HG02885 (cell line): ENCODE results near the gene ADAM19.

Experiments
- ATAC-seq: cut with Tn5 transposase; IDR thresholded peaks from one replicate; pipeline ENCODE4 v1.9.1; 2021; ENCODE audit warnings: mild to moderate bottlenecking; ENCODE audit not compliant: unreplicated experiment, poor library complexity

Gene ADAM19

GRCh38 chr5:157566902-157567489 lies 8.6 kb downstream of the ADAM19 start:
- ATAC-seq, result no peak

GRCh38 chr5:157563929-157564716 lies 11.5 kb downstream of the ADAM19 start:
- ATAC-seq, result no peak

GRCh38 chr5:157563373-157563928 lies 12.1 kb downstream of the ADAM19 start:
- ATAC-seq, result no peak

- ATAC-seq, result no peak
These were observed 13.4 kb downstream of the ADAM19 start for GRCh38 chr5:157562111-157562581.

GRCh38 chr5:157561110-157561509 lies 14.5 kb downstream of the ADAM19 start:
- ATAC-seq, result no peak

GRCh38 chr5:157559301-157559700 lies 16.3 kb downstream of the ADAM19 start:
- no peak for ATAC-seq

GRCh38 chr5:157558681-157559080 lies 16.9 kb downstream of the ADAM19 start:
- ATAC-seq, result no peak

GRCh38 chr5:157558041-157558595 lies 17.5 kb downstream of the ADAM19 start:
- no peak for ATAC-seq

- no peak for ATAC-seq
These were observed 18.8 kb downstream of the ADAM19 start for GRCh38 chr5:157556615-157557418.

- no peak for ATAC-seq
These were observed 20.4 kb downstream of the ADAM19 start for GRCh38 chr5:157555037-157555640.

GRCh38 chr5:157554179-157555036 lies 21.2 kb downstream of the ADAM19 start:
- ATAC-seq, result no peak

- no peak for ATAC-seq
These were observed 22.9 kb downstream of the ADAM19 start for GRCh38 chr5:157552650-157553049.

GRCh38 chr5:157550663-157551062 lies 24.9 kb downstream of the ADAM19 start:
- ATAC-seq, result no peak

- no peak for ATAC-seq
These were observed 25.5 kb downstream of the ADAM19 start for GRCh38 chr5:157549954-157550549.

- ATAC-seq, result no peak
These were observed 26.3 kb downstream of the ADAM19 start for GRCh38 chr5:157549283-157549629.

GRCh38 chr5:157548513-157549282 lies 26.9 kb downstream of the ADAM19 start:
- no peak for ATAC-seq

GRCh38 chr5:157547941-157548512 lies 27.5 kb downstream of the ADAM19 start:
- ATAC-seq, result no peak
